GM18505 (cell line): ENCODE data around the gene SMIM45.

ENCODE experiments used
- ATAC-seq: cut with Tn5 transposase; IDR thresholded peaks from one replicate; pipeline ENCODE4 v1.9.1; 2021; ENCODE audit not compliant: unreplicated experiment
- POLR2A ChIP-seq: IDR thresholded peaks from 4 replicates; pipeline ENCODE4 v1.6.1; 2011; ENCODE audit warnings: borderline replicate concordance; ENCODE audit not compliant: insufficient read depth, insufficient read length; ENCODE audit errors: extremely low read depth

The SMIM45 gene

GRCh38 chr22:41951898-41952474 lies at the start of gene SMIM45:
TSS of gene SMIM45 (plus strand) at chr22:41952150.
- no peak for ATAC-seq
- no peak for TF ChIP-seq POLR2A

GRCh38 chr22:41902932-41903421 lies 49.0 kb upstream of the SMIM45 start:
- no peak for ATAC-seq
- TF ChIP-seq POLR2A, result no peak

- peak; percentile 34 for TF ChIP-seq POLR2A
Observed at GRCh38 chr22:41904450-41905410, 47.2 kb upstream of the SMIM45 start.

GRCh38 chr22:41905411-41906202 lies 46.3 kb upstream of the SMIM45 start:
- no peak for TF ChIP-seq POLR2A
- no peak for ATAC-seq

More at GRCh38 chr22:41904450-41905410, 47.2 kb upstream of the SMIM45 start:
- no peak for ATAC-seq

GRCh38 chr22:41906822-41907221 lies 45.1 kb upstream of the SMIM45 start:
- TF ChIP-seq POLR2A, result no peak
- no peak for ATAC-seq

- no peak for TF ChIP-seq POLR2A
Observed at GRCh38 chr22:41907436-41908401, 44.2 kb upstream of the SMIM45 start.

GRCh38 chr22:41908411-41909309 lies 43.3 kb upstream of the SMIM45 start:
- no peak for TF ChIP-seq POLR2A
- ATAC-seq, result no peak

More at GRCh38 chr22:41907436-41908401, 44.2 kb upstream of the SMIM45 start:
- no peak for ATAC-seq

GRCh38 chr22:41909310-41910049 lies 42.5 kb upstream of the SMIM45 start:
- ATAC-seq, result no peak
- no peak for TF ChIP-seq POLR2A

GRCh38 chr22:41910050-41911000 lies 41.6 kb upstream of the SMIM45 start:
- no peak for ATAC-seq
- TF ChIP-seq POLR2A, result no peak

- no peak for TF ChIP-seq POLR2A
- no peak for ATAC-seq
Observed at GRCh38 chr22:41911001-41911611, 40.8 kb upstream of the SMIM45 start.
